HG03103 (cell line): Measurements from ENCODE around the gene HECTD2.
"Not testable (repeated sequence)": the region's sequence is repeated elsewhere in the genome, so short reads cannot be mapped to it uniquely, and the experiment has no call there.

Experiments used
- ATAC-seq: cut with Tn5 transposase; IDR thresholded peaks from one replicate; pipeline ENCODE4 v1.9.1; 2021; ENCODE audit warnings: low read depth; ENCODE audit not compliant: unreplicated experiment

HECTD2 gene

DNA sequence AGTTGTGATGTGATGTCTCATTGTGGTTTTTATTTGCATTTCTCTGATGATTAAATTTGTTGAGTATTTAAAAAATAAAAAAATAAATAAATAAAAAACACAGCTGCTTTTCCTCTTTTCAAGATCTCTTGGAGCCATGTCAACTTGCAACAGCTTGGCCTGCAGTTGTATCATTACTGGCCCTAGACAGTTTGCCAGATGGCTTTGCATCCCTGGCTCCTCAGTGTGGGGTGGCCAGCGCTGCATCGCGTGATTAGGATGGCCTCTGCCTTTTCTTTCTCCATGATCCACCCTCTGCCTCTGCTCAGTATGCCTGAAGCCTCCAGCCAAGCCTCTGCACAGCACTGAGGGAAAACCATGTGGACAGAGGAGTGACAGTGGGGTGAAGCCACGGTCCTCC is 126.0 kb downstream of the HECTD2 start:
- no peak for ATAC-seq

GRCh38 chr10:91536733-91537132 is 126.6 kb downstream of the HECTD2 start:
- ATAC-seq: no peak

DNA sequence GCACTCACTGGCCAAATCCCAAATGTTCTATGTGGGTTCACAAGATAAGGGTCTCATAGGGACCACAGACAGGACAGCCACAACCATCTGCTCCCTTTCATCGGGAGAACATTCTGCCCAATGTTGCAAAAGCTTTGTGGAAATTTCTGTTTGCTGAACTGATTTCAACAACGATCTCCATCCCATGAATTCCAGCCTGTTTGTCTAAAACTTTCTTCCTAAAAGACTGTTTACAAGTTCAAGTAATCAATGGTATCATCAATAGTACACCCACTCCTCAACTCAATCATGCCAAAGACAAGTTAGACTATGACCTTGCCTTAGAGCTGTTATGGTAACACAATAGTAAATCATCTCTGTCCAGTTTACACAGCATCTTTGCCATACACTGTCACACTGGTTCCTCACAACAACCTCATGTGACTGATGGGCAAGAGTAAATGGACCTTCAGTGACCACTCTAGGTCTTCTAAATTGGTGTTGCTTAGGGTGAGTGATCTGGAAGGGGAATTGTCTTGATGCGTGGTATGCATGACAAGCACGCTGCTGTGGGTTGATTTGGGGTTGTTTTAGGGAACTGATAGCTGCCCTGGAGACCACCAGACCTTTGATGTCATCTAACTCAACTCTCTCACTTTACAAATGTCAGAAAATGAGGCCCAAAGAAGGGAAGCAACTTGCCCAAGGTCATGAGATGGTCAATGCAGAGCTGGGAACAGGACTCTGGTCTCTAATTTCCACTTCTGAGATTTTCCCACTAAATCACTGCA is 127.7 kb downstream of the HECTD2 start:
- ATAC-seq: no peak

- no peak for ATAC-seq
Observed at GRCh38 chr10:91539930-91540329, 129.8 kb downstream of the HECTD2 start.

DNA sequence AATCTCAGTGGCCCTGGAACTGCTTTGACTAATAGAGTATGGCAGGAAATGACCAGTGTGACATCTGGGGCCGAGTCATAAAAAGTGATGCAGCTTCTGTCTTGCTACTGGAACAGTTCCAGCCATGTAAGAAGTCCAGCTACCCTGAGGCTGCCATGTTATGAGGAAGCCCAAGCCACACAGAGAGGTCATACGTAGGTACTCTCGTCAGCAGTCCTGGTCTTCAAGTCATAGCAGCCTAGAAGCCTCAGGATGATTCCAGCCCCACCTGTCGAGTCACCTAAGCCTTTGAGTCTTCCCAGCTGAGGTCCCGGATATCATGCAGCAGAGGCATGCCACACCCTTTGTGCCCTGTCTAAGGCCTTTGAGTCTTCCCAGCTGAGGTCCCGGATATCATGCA is 130.6 kb downstream of the HECTD2 start:
- no peak for ATAC-seq

GRCh38 chr10:91541481-91541880 is 131.3 kb downstream of the HECTD2 start:
- ATAC-seq: no peak

DNA sequence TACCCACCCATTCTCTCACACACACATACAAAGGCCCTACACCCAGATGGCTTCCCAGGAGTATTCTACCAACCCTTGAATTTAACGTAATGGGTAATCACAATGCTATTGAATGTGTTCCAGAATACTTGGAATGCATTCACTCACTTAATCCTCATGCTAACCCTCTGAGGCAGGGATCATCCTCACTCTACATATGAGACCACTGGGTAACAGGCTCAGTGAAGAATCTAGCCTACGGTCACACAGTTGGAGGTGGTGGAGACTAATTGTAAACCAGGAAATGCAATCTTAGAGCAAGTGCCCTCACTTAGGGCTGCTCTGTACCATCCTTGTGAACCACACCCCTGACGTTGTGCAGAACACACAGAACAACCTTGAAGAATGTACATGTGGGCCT is 135.2 kb downstream of the HECTD2 start:
- no peak for ATAC-seq

GRCh38 chr10:91545838-91546237 is 135.7 kb downstream of the HECTD2 start:
- no peak for ATAC-seq

GRCh38 chr10:91549262-91549661 is 139.1 kb downstream of the HECTD2 start:
- no peak for ATAC-seq

GRCh38 chr10:91550021-91550420 is 139.9 kb downstream of the HECTD2 start:
- no peak for ATAC-seq

DNA sequence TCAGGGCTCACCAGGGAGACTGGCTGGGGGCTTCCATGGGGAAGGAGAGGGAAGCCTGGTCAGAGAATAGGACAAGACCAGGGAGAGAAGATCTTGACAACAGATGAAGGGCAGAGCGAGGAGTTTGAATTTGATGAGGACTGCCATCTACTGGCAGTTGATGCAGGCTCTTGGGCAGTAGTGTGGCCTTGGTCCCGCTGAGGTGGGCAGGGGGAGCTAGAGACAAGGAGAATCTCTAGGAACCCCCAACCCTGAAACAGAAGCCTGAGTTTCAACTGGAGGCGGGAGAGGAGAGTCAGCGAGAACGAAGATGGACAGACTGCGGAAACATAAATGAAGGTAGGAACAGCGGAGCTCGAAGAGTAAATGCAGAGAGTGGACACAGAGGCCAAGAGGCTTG is 141.7 kb downstream of the HECTD2 start:
- ATAC-seq: no peak

DNA sequence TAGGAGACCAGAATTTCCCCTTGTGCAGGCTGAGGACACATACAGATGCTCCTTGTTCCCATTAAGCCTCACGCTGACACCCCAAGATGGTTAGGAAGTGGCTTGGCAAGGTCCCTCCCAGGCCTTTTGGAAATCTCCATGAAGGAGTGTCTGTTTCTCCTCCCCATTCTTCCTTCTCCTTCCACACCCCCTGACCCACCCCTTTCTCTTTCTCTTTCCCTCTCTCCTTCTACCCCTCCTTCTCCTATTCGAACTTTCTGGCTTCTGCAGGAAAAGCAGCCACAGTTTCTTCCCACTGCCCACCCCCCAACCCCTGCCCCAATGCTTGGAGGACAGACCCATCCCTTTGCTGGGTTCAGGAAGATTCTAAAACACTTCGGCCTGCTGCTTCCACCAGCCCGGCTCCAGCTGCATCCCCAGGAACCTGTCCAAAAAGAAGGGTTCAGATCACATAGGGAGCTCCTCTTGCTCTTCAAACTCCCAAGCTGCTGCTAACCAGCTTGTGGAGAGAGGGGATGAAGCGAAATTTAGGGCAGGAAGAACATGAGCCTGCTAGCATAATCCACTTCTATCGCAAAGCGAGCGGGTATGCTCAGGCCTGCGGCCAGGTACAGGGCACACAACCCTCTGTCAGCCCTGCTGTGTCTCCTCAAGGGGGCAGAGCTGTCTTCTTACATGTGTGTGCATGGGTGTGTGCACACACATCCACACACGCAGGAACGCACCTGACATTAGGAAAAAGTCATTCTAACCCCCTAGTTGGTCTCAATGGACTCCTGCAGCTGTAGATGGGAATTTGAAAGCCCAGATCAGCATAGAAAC is 142.3 kb downstream of the HECTD2 start:
- ATAC-seq: no peak

GRCh38 chr10:91555455-91555854 is 145.3 kb downstream of the HECTD2 start:
- ATAC-seq: no peak

DNA sequence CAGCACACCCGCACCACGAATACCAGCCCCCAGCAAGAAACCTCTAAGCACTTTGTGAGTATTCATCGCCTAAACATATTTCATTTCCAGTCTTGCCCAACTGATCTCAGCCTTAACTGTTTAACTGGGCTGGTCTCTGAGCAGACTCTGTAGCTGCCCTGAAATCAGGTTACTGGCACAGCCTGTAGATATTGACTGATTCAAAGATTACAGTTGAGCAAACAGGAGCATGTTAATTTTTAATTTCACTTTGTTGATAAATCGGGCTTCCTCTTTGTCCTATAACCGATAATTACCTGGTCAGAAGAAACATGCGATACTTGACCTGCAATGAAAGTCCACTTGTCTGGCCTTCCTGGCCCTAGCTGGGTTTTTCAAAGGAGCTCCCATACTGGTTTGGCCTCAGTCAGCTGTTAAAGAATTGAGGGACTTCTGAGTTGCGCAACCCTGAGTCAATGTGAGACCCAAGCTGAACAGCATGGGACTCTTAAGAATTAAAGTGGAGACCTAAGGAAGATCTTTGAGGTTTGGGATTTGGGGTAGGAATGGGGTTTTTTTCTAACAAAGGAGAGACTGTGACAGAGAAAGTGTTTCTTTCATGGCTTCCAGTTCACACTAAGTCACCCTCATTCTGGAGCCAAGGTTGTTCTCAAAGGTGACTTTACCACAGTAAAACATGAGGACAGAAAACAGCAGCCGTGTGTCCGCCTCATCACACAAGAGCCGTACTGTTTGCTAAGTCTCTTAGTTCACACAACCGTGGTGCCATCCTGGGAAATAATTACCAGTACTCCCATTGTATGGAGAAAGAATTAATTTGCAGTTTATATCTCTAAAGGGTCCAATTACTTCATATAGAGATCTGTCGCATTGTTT is 146.8 kb downstream of the HECTD2 start:
- ATAC-seq: no peak

DNA sequence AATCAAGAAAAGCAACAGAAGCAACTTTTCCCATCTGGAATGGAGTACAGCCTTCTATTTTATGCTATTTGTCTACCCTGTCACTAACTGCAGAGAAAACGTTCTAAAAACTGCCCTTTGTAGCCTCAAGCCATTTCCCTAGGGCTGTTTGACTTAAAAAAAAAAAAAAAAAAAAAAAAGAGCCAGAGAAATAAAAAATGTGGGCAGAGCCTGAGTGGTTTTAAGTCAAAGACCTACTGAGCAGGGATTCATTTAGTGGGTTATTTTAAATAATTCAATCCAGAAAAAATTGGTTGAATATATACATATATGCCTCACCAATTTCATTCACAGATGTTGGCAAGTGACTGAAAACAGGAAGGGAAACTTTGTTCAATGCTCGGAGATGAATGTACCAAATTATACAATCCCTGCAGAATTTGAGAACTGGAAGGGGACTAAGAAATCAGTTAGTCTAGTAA is 147.5 kb downstream of the HECTD2 start:
- no peak for ATAC-seq

DNA sequence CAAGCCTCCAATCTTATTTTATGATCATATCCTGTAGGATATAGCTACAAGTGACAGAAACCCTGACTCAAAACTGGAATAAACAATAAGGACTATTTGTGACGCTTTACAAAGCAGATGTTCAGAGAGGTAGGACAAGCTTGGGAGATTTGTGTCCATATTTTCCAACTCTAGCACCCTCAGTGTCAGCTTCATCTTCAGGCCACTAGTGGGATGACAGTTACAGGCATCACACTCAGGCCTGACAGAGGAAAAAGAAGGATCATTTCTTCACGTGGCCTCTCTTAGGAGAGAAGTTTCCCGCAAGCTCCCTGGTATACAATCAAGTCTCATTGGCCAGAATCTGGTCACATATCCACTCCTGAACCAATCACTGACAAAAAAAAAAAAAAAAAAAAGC is 148.3 kb downstream of the HECTD2 start:
- ATAC-seq: no peak

DNA sequence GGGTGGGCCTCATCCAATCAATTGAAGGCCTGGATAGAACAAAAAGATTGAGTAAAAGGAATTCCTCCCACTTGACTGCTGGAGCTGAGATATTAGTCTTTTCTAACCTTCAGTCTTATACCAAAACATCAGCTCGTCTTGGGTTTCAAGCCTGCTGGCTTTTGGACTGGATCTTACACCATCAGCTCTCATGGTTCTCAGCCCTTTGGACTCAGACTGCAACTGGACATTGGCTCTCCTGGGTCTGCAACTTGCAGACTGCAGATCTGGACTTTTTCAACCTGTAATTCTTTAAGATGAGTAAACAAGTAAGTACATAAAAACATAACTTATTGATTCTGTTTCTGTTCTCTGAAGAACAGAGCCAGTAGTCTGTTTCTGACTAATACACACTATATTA is 149.0 kb downstream of the HECTD2 start:
- ATAC-seq: no peak

- ATAC-seq: no peak
Observed at GRCh38 chr10:91559750-91560149, 149.6 kb downstream of the HECTD2 start.

DNA sequence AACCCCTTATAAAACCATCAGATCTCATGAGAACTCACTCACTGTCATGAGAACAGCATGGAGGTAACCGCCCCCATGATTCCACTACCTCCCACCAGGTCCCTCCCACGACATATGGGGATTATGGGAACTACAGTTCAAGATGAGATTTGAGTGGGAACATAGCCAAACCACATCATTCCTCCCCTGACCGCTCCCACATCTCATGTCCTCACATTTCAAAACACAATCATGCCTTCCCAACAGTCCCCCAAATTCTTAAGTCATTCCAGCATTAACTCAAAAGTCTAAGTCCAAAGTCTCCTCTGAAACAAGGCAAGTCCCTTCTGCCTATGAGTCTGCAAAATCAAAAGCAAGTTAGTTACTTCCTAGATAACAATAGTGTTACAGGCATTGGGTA is 150.7 kb downstream of the HECTD2 start:
- not testable (repeated sequence) for ATAC-seq

- ATAC-seq: no peak
Observed at GRCh38 chr10:91562839-91563581, 152.9 kb downstream of the HECTD2 start.
